ENCODE results near the gene NRXN3.

The NRXN3 gene

GRCh38 chr14:79567306-79567705 is 1397.1 kb downstream of the NRXN3 start:
- DNase-seq (ENCODE audit: low spot score), result no peak
- no peak for TF ChIP-seq CTCF (IDR thresholded peaks at IDR 0.05)
- no peak overlapping the region for H3K4me3 ChIP-seq
- H3K27ac ChIP-seq, result no peak overlapping the region

- no peak overlapping the region for H3K27ac ChIP-seq
Measured at GRCh38 chr14:79568594-79568993, 1398.4 kb downstream of the NRXN3 start.

GRCh38 chr14:79569072-79569471 is 1398.9 kb downstream of the NRXN3 start:
- DNase-seq (ENCODE audit: low spot score), result no peak
- H3K4me3 ChIP-seq, result no peak overlapping the region
- H3K27ac ChIP-seq, result no peak overlapping the region
- no peak for TF ChIP-seq CTCF (IDR thresholded peaks at IDR 0.05)

More at GRCh38 chr14:79568594-79568993, 1398.4 kb downstream of the NRXN3 start:
- H3K4me3 ChIP-seq, result no peak overlapping the region
- DNase-seq (ENCODE audit: low spot score), result no peak
- no peak for TF ChIP-seq CTCF (IDR thresholded peaks at IDR 0.05)

- no peak overlapping the region for H3K27ac ChIP-seq
- TF ChIP-seq CTCF (IDR thresholded peaks at IDR 0.05), result no peak
- H3K4me3 ChIP-seq, result no peak overlapping the region
- DNase-seq (ENCODE audit: low spot score), result no peak
Measured at GRCh38 chr14:79570648-79571047, 1400.5 kb downstream of the NRXN3 start.

GRCh38 chr14:79571366-79571765 is 1401.2 kb downstream of the NRXN3 start:
- Histone ChIP-seq H3K4me3 (no peak overlapping the region), H3K27ac (no peak overlapping the region)
- DNase-seq (ENCODE audit: low spot score), result no peak
- no peak for TF ChIP-seq CTCF (IDR thresholded peaks at IDR 0.05)

GRCh38 chr14:79573486-79573885 is 1403.3 kb downstream of the NRXN3 start:
- no peak overlapping the region for H3K27ac ChIP-seq
- TF ChIP-seq CTCF (IDR thresholded peaks at IDR 0.05), result no peak
- no peak for DNase-seq (ENCODE audit: low spot score)

GRCh38 chr14:79575032-79575431 is 1404.9 kb downstream of the NRXN3 start:
- no peak overlapping the region for H3K4me3 ChIP-seq
- no peak for DNase-seq (ENCODE audit: low spot score)
- TF ChIP-seq CTCF (IDR thresholded peaks at IDR 0.05), result no peak
- H3K27ac ChIP-seq, result no peak overlapping the region

More at GRCh38 chr14:79573486-79573885, 1403.3 kb downstream of the NRXN3 start:
- H3K4me3 ChIP-seq, result no peak overlapping the region

Data from coronary artery (tissue), 2 donors.